GM06990 (cell line): ENCODE measurements around the gene MAML3.
"Not testable (repeated sequence)": the region's sequence is repeated elsewhere in the genome, so short reads cannot be mapped to it uniquely, and the experiment has no call there.

Experiments used
- DNase-seq: peaks from one replicate; pipeline ENCODE4 v3.0.0-alpha.2; 2011; ENCODE audit not compliant: insufficient read length; ENCODE audit errors: extremely low read depth
- H3K27me3 ChIP-seq: replicated peaks from 2 replicates; pipeline ENCODE4 v1.6.0; 2011; ENCODE audit warnings: low read length; ENCODE audit not compliant: control insufficient read depth, insufficient read depth
- H3K36me3 ChIP-seq: 2 replicates; pipeline ENCODE4 v1.5.1; 2011; ENCODE audit warnings: low read length; ENCODE audit not compliant: control insufficient read depth, insufficient read depth
- H3K4me3 ChIP-seq: replicated peaks from 2 replicates; pipeline ENCODE4 v1.5.1; 2011; ENCODE audit warnings: low read depth, mild to moderate bottlenecking, control low read depth, low read length
- TF ChIP-seq, protein P1 (sequence below): IDR thresholded peaks from 2 replicates; pipeline ENCODE4 v1.5.1; 2011; ENCODE audit warnings: low read length, control low read depth, mild to moderate bottlenecking, inconsistent platforms; ENCODE audit not compliant: insufficient read depth, poor library complexity, severe bottlenecking

The MAML3 gene

DNA sequence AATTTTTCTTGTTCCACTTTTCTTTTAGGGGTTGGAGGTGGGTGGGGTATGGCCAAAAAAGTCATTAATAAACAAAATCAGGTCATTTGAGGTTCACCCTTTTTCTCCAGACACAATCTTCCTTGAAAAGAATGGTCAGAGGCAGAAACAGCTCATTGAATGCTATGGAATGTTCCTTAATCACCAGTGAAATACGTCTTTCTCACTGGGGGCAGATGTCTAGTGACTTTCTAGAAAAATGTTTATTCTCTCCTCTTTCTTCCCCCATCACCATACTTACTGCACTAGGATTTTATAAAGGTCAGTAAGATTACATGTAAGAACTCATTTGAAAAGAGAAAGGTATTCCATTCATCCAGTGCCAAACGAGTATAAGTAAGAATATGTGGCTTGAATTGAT is 443.9 kb downstream of the MAML3 start:
- DNase-seq, result no peak
- no peaks in the 10 kb centered on the region for H3K27me3 ChIP-seq
- no peak overlapping the region for H3K4me3 ChIP-seq
- TF ChIP-seq, protein P1, sequence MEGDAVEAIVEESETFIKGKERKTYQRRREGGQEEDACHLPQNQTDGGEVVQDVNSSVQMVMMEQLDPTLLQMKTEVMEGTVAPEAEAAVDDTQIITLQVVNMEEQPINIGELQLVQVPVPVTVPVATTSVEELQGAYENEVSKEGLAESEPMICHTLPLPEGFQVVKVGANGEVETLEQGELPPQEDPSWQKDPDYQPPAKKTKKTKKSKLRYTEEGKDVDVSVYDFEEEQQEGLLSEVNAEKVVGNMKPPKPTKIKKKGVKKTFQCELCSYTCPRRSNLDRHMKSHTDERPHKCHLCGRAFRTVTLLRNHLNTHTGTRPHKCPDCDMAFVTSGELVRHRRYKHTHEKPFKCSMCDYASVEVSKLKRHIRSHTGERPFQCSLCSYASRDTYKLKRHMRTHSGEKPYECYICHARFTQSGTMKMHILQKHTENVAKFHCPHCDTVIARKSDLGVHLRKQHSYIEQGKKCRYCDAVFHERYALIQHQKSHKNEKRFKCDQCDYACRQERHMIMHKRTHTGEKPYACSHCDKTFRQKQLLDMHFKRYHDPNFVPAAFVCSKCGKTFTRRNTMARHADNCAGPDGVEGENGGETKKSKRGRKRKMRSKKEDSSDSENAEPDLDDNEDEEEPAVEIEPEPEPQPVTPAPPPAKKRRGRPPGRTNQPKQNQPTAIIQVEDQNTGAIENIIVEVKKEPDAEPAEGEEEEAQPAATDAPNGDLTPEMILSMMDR, result no peak
- no peaks in the 10 kb centered on the region for H3K36me3 ChIP-seq

- DNase-seq, result no peak
- H3K4me3 ChIP-seq, result no peak overlapping the region
- H3K27me3 ChIP-seq, result no peaks in the 10 kb centered on the region
- H3K36me3 ChIP-seq, result no peaks in the 10 kb centered on the region
- TF ChIP-seq, protein P1, result no peak
Observed at GRCh38 chr4:139709660-139710059, 444.3 kb downstream of the MAML3 start.

DNA sequence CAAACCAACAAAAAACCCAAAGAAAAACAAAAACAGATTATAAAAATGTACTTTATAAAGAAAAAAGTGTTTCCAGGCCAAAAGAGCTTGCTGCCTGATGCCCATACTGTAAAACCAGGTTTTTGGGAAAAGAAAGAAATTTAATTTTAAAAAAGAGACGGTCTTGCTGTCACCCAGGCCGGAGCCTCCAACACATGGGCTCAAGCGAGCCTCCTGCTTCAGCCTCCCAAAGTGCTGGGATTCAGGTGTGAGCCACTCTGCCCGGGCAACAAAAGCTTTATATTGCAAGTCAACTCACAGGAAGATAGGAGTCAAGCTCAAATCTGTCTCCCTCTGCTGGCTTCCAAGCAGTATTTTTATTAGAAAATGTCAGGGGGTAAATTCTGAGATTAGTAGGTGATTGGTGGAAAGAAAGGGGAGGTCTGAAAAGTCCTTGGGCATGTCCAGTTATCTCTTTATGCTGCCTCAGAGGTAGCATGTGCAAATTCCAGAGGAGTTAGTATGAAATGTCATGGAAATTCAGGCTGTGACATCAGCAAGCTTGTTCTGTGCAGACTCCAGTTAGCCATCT is 449.0 kb downstream of the MAML3 start:
- Histone ChIP-seq H3K4me3 (no peak overlapping the region), H3K27me3 (no peaks in the 10 kb centered on the region), H3K36me3 (no peaks in the 10 kb centered on the region)
- no peak for DNase-seq
- TF ChIP-seq, protein P1, result peak; percentile 12

GRCh38 chr4:139700568-139700967 is 453.4 kb downstream of the MAML3 start:
- Histone ChIP-seq H3K27me3 (no peaks in the 10 kb centered on the region), H3K4me3 (no peak overlapping the region), H3K36me3 (no peaks in the 10 kb centered on the region)
- TF ChIP-seq, protein P1, result no peak
- no peak for DNase-seq

- H3K4me3 ChIP-seq, H3K36me3 ChIP-seq, H3K27me3 ChIP-seq, DNase-seq: not testable (repeated sequence)
- TF ChIP-seq, protein P1, result peak; percentile 1
Observed at GRCh38 chr4:139698167-139698925, 455.6 kb downstream of the MAML3 start.
